Right ventricle myocardium superior (tissue), 1 donor: Measurements from ENCODE around the gene DDIT4L. TPM values are rescaled to one million over a fixed set of nuclear protein-coding genes. Genes with fewer than 3 reads are reported as not detected.
"Not testable (repeated sequence)": the region's sequence is repeated elsewhere in the genome, so short reads cannot be mapped to it uniquely, and the experiment has no call there.

Experiments used
- ATAC-seq: fragments of 200-7000 bp; cut with Tn5 transposase; one replicate; pipeline ENCODE4 v1.9.1; 2020; ENCODE audit warnings: mild to moderate bottlenecking; ENCODE audit not compliant: poor library complexity
- DNase-seq: peaks from one replicate; pipeline ENCODE4 v3.0.0-alpha.2; 2020
- intact Hi-C: fragments of 100-400 bp; cut with DNase I; formaldehyde crosslinking; loops from one replicate; pipeline ENCODE4 v1.11.2; 2022
- long read RNA-seq: library from polyadenylated mRNA; unstranded; transcript quantifications from one replicate; pipeline ENCODE4 v2.0.0, GENCODE V29; 2021
- total RNA-seq: library from RNA; stranded (reverse); fragmentation: NEBNext Ultra II Directional; extraction: Animal tissue kit (Norgen Biotek cat#: 25700); gene quantifications from one replicate; pipeline ENCODE4 v1.2.1, GENCODE V29; 2021
- donor health status: DM: no; HTN: yes; CAD: no; lungs with severe emphysema.

The DDIT4L gene
- total RNA-seq, result 0.46 TPM
- long read RNA-seq, result 0 reads

- intact Hi-C loops, result no loop called here
- DNase-seq, result peak; percentile 49
Measured at GRCh38 chr4:100189820-100190642, at the start of gene DDIT4L. Gene DDIT4L (minus strand): TSS chr4:100190468. CDS start chr4:100189983, 485 bp downstream.

DNA sequence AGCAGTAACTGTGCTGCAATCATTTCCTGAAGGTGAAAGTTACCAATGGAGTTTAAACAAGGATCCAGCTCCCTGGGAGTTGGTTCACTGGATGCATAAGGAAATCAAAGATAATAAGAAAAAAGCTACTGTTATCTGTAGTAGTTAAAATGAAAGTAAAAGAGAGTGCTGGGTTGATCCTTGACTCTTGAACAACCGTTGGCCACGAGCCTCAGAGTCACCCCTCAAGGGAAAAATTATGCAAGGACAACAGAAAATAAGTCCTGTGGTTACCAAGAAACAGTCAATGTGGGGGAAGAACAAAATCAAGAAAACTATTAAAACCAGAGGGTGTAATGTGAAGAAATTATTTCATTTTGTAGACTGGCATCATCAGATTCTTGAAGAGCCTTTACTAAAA, 49.7 kb upstream of the DDIT4L start:
- DNase-seq (peak; percentile 46), ATAC-seq (peak; percentile 46)
- intact Hi-C loops, result no loop called here

More at GRCh38 chr4:100189820-100190642, at the start of gene DDIT4L:
- ATAC-seq, result peak; percentile 85

DNA sequence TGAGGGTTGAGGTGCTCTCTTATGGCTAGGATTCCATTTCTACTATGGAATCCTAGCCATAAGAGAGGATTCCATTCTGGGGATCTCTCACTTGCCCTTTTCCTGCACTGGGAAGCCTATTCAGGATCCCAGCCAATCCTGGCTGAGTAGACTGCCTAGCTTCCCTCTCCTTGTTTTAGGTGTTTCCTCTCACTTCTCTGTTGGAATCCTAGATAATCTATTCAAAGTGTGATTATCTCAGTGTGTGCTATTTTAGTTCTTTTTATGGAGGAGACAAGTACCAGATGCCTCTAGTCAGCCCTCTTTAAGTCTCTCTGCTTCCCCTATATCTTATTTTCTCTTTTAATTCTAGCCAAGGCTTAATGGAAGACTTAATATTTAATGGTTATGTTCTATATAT, 34.5 kb upstream of the DDIT4L start:
- DNase-seq (no peak), ATAC-seq (no peak)
- intact Hi-C loops, result no loop called here

- intact Hi-C loops, result no loop called here
- no peak for ATAC-seq
- no peak for DNase-seq
Measured at GRCh38 chr4:100224160-100224559, 33.9 kb upstream of the DDIT4L start.

- DNase-seq (no peak), ATAC-seq (no peak)
- intact Hi-C loops, result no loop called here
Measured at GRCh38 chr4:100208964-100209363, 18.7 kb upstream of the DDIT4L start.

GRCh38 chr4:100208459-100208858, 18.2 kb upstream of the DDIT4L start:
- ATAC-seq, result no peak
- intact Hi-C loops, result no loop called here
- DNase-seq, result no peak

DNA sequence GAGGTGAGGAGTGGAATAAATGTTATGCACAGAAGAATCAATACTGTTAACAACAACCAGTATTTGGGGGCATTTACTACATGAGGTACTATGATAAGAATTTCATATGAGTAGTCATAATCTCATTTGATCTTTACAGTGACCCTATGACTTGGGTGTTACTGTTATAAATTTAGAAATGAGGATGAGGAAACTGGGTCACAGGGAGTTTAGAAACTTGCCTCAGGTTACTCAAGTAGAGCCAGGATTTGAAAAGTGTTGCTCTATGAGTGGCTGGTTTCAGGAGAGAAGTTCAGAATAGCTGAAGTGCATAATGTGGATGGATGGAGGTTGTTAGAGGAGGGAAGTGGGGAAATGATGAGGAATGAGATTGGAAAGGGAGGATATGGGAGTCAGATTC, 16.6 kb upstream of the DDIT4L start:
- ATAC-seq (no peak), DNase-seq (no peak)
- intact Hi-C loops, result no loop called here

GRCh38 chr4:100198061-100198460, 7.8 kb upstream of the DDIT4L start:
- intact Hi-C loops, result no loop called here
- no peak for ATAC-seq

DNA sequence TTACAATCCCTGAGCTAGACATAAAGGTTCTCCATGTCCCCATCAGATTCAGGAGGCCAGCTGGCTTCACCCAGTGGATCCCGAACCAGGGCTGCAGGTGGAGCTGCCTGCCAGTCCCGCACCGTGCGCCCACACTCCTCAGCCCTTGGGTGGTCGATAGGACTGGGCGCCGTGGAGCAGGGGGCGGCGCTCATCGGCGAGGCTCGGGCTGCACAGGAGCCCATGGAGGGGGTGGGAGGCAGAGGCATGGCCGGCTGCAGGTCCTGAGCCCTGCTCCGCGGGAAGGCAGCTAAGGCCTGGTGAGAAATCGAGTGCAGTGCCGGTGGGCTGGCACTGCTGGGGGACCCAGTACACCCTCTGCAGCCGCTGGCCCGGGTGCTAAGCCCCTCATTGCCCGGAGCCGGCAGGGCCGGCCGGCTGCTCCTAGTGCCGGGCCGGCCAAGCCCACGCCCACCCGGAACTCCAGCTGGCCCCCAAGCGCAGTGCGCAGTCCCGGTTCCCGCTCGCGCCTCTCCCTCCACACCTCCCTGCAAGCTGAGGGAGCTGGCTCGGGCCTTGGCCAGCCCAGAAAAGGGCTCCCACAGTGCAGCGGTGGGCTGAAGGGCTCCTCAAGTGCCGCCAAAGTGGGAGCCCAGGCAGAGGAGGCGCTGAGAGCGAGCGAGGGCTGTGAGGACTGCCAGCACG, 6.3 kb upstream of the DDIT4L start:
- ATAC-seq, DNase-seq, intact Hi-C loops: not testable (repeated sequence)

More at GRCh38 chr4:100198061-100198460, 7.8 kb upstream of the DDIT4L start:
- no peak for DNase-seq

- DNase-seq (no peak), ATAC-seq (peak; percentile 65)
- intact Hi-C loops, result no loop called here
Measured at GRCh38 chr4:100190643-100191600, 654 bp upstream of the DDIT4L start.

GRCh38 chr4:100188829-100189228, 1.4 kb downstream of the DDIT4L start:
- ATAC-seq, result no peak
- intact Hi-C loops, result no loop called here
- DNase-seq, result no peak

GRCh38 chr4:100187781-100188180, 2.5 kb downstream of the DDIT4L start:
- DNase-seq (no peak), ATAC-seq (no peak)
- intact Hi-C loops, result no loop called here

- DNase-seq (no peak), ATAC-seq (no peak)
- intact Hi-C loops, result no loop called here
Measured at GRCh38 chr4:100184787-100185186, 5.5 kb downstream of the DDIT4L start.

GRCh38 chr4:100177855-100178254, 12.4 kb downstream of the DDIT4L start:
- ATAC-seq (no peak), DNase-seq (no peak)
- intact Hi-C loops, result no loop called here

- ATAC-seq, result no peak
- intact Hi-C loops, result no loop called here
Measured at GRCh38 chr4:100177126-100177525, 13.1 kb downstream of the DDIT4L start.

DNA sequence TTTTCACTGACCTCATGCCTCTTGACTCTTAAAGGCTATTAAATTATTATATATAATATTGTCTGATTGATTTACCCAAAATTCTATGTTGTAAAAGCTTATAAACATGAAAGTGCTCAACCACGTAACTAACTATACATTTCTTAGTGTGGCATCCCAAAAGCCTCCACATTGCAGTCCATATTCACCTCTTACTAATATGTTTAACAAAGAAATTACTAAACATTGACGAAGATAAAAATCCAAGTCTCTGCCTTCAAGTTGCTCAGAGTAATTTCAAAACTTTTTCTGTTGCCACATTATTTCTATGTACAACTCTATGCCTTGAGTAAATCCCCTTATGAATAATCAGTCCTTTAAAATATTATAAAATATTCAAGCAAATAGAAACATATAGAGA, 14.4 kb downstream of the DDIT4L start:
- DNase-seq (no peak), ATAC-seq (no peak)
- intact Hi-C loops, result no loop called here

More at GRCh38 chr4:100177126-100177525, 13.1 kb downstream of the DDIT4L start:
- DNase-seq, result no peak

DNA sequence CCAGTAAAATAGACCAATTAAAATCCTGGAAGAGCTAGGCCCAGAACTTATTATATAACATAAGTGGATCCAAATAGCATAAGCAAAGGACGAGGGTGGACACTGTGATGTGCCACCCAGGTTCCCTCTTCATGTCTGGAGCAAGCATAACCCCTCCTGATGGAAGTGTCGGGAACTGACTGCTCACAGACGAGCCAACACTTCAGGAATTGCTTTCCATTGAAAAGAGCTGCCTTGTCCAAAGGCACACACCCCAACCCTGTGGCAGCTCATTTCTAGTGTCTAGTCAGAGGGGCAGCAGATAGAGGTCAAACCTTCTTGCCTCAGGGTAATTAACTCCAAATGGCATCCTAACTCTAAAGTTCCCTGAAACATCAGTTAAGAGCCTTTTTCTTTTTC, 15.3 kb downstream of the DDIT4L start:
- DNase-seq, result no peak
- intact Hi-C loops, result no loop called here
- ATAC-seq, result no peak

DNA sequence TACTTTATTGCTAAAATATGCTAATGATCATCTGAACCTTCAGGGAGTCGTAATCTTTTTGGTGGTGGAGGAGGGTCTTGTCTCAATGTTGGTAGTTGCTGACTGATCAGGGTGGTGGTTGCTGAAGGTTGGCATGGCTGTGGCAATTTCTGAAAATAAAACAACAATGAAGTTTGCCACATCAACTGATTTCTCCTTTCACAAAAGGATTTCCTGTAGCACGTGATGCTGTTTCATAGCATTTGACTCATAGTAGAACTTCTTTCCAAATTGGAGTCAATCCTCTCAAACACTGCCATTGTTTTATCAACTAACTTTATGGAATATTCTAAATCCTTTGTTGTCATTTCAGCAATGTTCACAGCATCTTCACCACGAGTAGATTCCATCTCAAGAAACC, 19.3 kb downstream of the DDIT4L start:
- ATAC-seq (no peak), DNase-seq (no peak)
- intact Hi-C loops, result no loop called here
